H9 (cell line): ENCODE measurements around the gene ZNF683. TPM values are rescaled to one million over a fixed set of nuclear protein-coding genes. Genes with fewer than 3 reads are reported as not detected.

Experiments
- DNase-seq: peaks from one replicate; pipeline ENCODE4 v3.0.0-alpha.2; 2017
- H2AFZ ChIP-seq: one replicate; pipeline ENCODE4 v1.6.1; 2013; ENCODE audit warnings: mild to moderate bottlenecking, low read length, control low read depth, moderate library complexity
- H2AK5ac ChIP-seq: 2 replicates; pipeline ENCODE4 v1.6.1; 2013; ENCODE audit warnings: low read length, control low read depth, mixed read lengths; ENCODE audit not compliant: insufficient read length
- H2BK120ac ChIP-seq: one replicate; pipeline ENCODE4 v1.6.1; 2013; ENCODE audit warnings: low read depth, mild to moderate bottlenecking, low read length, control low read depth, inconsistent platforms; ENCODE audit not compliant: poor library complexity, severe bottlenecking
- H2BK12ac ChIP-seq: 2 replicates; pipeline ENCODE4 v1.6.1; 2013; ENCODE audit warnings: low read length, control low read depth, mixed read lengths, low read depth; ENCODE audit not compliant: insufficient read length
- H2BK15ac ChIP-seq: 2 replicates; pipeline ENCODE4 v1.6.1; 2013; ENCODE audit warnings: low read depth, low read length, control low read depth
- H2BK20ac ChIP-seq: one replicate; pipeline ENCODE4 v1.6.1; 2013; ENCODE audit warnings: low read depth, mild to moderate bottlenecking, low read length, control low read depth, inconsistent platforms; ENCODE audit not compliant: poor library complexity, severe bottlenecking
- H2BK5ac ChIP-seq: 2 replicates; pipeline ENCODE4 v1.6.1; 2013; ENCODE audit warnings: low read length, control low read depth, mixed read lengths; ENCODE audit not compliant: insufficient read length
- H3K14ac ChIP-seq: 2 replicates; pipeline ENCODE4 v1.6.1; 2013; ENCODE audit warnings: low read length, control low read depth; ENCODE audit not compliant: insufficient read depth
- H3K18ac ChIP-seq: 2 replicates; pipeline ENCODE4 v1.6.1; 2013; ENCODE audit warnings: low read depth, mild to moderate bottlenecking, mixed read lengths, low read length, control low read depth; ENCODE audit not compliant: insufficient read length
- H3K23ac ChIP-seq: 2 replicates; pipeline ENCODE4 v1.6.1; 2013; ENCODE audit warnings: low read length, control low read depth, mixed read lengths, low read depth; ENCODE audit not compliant: insufficient read length
- H3K23me2 ChIP-seq: 2 replicates; pipeline ENCODE4 v1.6.1; 2013; ENCODE audit warnings: low read depth, mild to moderate bottlenecking, mixed read lengths, low read length, control low read depth; ENCODE audit not compliant: insufficient read length, poor library complexity, severe bottlenecking
- H3K27ac ChIP-seq: 2 replicates; pipeline ENCODE4 v1.5.1; 2013; ENCODE audit warnings: low read length, control low read depth, mixed read lengths, low read depth; ENCODE audit not compliant: insufficient read length
- H3K27me3 ChIP-seq: 2 replicates; pipeline ENCODE4 v1.6.1; 2013; ENCODE audit warnings: low read length, control low read depth, inconsistent platforms; ENCODE audit not compliant: insufficient read depth
- H3K4ac ChIP-seq: 2 replicates; pipeline ENCODE4 v1.6.1; 2013; ENCODE audit warnings: low read depth, mild to moderate bottlenecking, control low read depth, inconsistent platforms, low read length, moderate library complexity
- H3K4me1 ChIP-seq: 2 replicates; pipeline ENCODE4 v1.6.1; 2013; ENCODE audit warnings: low read length, control low read depth, inconsistent platforms; ENCODE audit not compliant: insufficient read depth
- H3K4me2 ChIP-seq: 2 replicates; pipeline ENCODE4 v1.6.1; 2013; ENCODE audit warnings: low read length, control low read depth, mixed read lengths; ENCODE audit not compliant: insufficient read length, insufficient read depth
- H3K56ac ChIP-seq: 2 replicates; pipeline ENCODE4 v1.6.1; 2013; ENCODE audit warnings: low read depth, mild to moderate bottlenecking, mixed read lengths, low read length, control low read depth; ENCODE audit not compliant: insufficient read length
- H3K79me1 ChIP-seq: 2 replicates; pipeline ENCODE4 v1.6.1; 2013; ENCODE audit warnings: low read depth, mild to moderate bottlenecking, moderate library complexity, low read length, control low read depth, inconsistent platforms; ENCODE audit not compliant: insufficient read depth, poor library complexity, severe bottlenecking
- H3K79me2 ChIP-seq: 2 replicates; pipeline ENCODE4 v1.6.1; 2013; ENCODE audit warnings: low read length, control low read depth, inconsistent platforms; ENCODE audit not compliant: insufficient read depth
- H3K9ac ChIP-seq: 2 replicates; pipeline ENCODE4 v1.6.1; 2013; ENCODE audit warnings: low read length, control low read depth, mixed read lengths; ENCODE audit not compliant: insufficient read length; ENCODE audit errors: extremely low read depth
- H3K9me3 ChIP-seq: one replicate; pipeline ENCODE4 v1.6.1; 2013; ENCODE audit warnings: low read depth, low read length, inconsistent platforms; ENCODE audit not compliant: control insufficient read depth
- H3T11ph ChIP-seq: one replicate; pipeline ENCODE4 v1.6.1; 2013; ENCODE audit warnings: mild to moderate bottlenecking, low read length, control low read depth, inconsistent platforms
- H4K20me1 ChIP-seq: one replicate; pipeline ENCODE4 v1.6.1; 2013; ENCODE audit not compliant: control insufficient read depth, insufficient read length, insufficient read depth
- H4K5ac ChIP-seq: 2 replicates; pipeline ENCODE4 v1.6.1; 2013; ENCODE audit warnings: low read depth, mild to moderate bottlenecking, mixed read lengths, low read length, control low read depth; ENCODE audit not compliant: insufficient read length
- H4K8ac ChIP-seq: replicated peaks from 2 replicates; pipeline ENCODE4 v1.6.1; 2013; ENCODE audit warnings: low read length, control low read depth, mixed read lengths, low read depth; ENCODE audit not compliant: insufficient read length
- H4K91ac ChIP-seq: 2 replicates; pipeline ENCODE4 v1.6.1; 2013; ENCODE audit warnings: low read depth, mild to moderate bottlenecking, moderate library complexity, mixed read lengths, low read length, control low read depth; ENCODE audit not compliant: insufficient read length
- H3K27ac Mint-ChIP-seq, 3 experiments: 2 replicates in 2 of 3; 3 replicates in 1 of 3; pipeline ENCODE4 v1.8.0; 2020 to 2021; ENCODE audit warnings: mixed read lengths in 3 of 3, mild to moderate bottlenecking in 1 of 3, moderate library complexity in 1 of 3
- H3K27me3 Mint-ChIP-seq: 2 replicates; pipeline ENCODE4 v1.8.0; 2021; ENCODE audit warnings: low read depth, mild to moderate bottlenecking, moderate library complexity, mixed read lengths
- H3K36me3 Mint-ChIP-seq, 3 experiments: 2 replicates in 2 of 3; 3 replicates in 1 of 3; pipeline ENCODE4 v1.8.0; 2020 to 2021; ENCODE audit warnings: low read depth in 3 of 3, mixed read lengths in 3 of 3; ENCODE audit not compliant: insufficient read depth in 1 of 3
- H3K4me1 Mint-ChIP-seq, 2 experiments: 2 replicates each; pipeline ENCODE4 v1.8.0; 2020; ENCODE audit warnings: mixed read lengths in 2 of 2
- H3K4me3 Mint-ChIP-seq, 2 experiments: 2 replicates in 1 of 2; 3 replicates in 1 of 2; pipeline ENCODE4 v1.8.0; 2020 to 2021; ENCODE audit warnings: mild to moderate bottlenecking in 2 of 2, mixed read lengths in 2 of 2, moderate library complexity in 1 of 2
- H3K9me3 Mint-ChIP-seq, 2 experiments: 2 replicates in 1 of 2; 3 replicates in 1 of 2; pipeline ENCODE4 v1.8.0; 2020; ENCODE audit warnings: mild to moderate bottlenecking in 2 of 2, mixed read lengths in 2 of 2, moderate library complexity in 1 of 2
- CTCF ChIP-seq: fragments of 200-600 bp; sonication (generic); conservative IDR thresholded peaks from 3 replicates; pipeline ENCODE4 v1.8.0; 2021; ENCODE audit warnings: antibody characterized with exemption, mild to moderate bottlenecking
- WGBS: extraction: QIAGEN DNeasy Blood & Tissue Kit; methylation state at CpG from one replicate; pipeline ENCODE4 v1.1.7; 2013; ENCODE audit warnings: missing lambda C conversion rate, low lambda C conversion rate, mixed read lengths; ENCODE audit not compliant: insufficient read length; ENCODE audit errors: extremely low coverage; 5-methylcytosine and 5-hydroxymethylcytosine counted together
- total RNA-seq: library from RNA; stranded (reverse); gene quantifications from 2 replicates; pipeline ENCODE4 v1.2.1, GENCODE V29; 2021

The ZNF683 gene
- total RNA-seq, 1 experiment from 2014 or later: not detected

DNA sequence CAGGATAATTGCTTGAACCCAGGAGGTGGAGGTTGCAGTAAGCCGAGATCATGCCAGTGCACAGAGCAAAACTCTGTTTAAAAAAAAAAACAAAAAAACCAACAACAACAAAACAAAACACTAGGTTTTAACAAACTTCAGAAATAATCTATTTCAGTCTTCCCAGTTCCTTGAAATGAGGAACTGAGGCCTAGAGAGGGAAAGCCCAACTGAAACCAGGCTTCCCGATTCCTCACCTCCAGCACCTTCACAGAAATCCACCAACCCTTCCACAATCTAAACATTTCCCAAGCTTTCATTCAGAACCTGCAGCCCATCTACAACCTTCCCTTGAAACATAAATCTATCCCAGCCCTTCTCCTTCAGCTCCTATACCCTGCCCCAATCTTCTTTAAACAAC, 55.4 kb downstream of the ZNF683 start:
- Histone ChIP-seq H4K20me1 (no peaks in the 10 kb centered on the region), H3K23ac (no peak overlapping the region), H4K5ac (no peak overlapping the region), H3K23me2 (no peaks in the 10 kb centered on the region), H2BK120ac (no peak overlapping the region), H3K4me2 (no peak overlapping the region), H2BK12ac (no peak overlapping the region), H2BK5ac (no peak overlapping the region), H3K27me3 (no peaks in the 10 kb centered on the region), H2BK15ac (no peak overlapping the region), H3K9me3 (no peaks in the 10 kb centered on the region), H3K4me1 (no peaks in the 10 kb centered on the region), H4K8ac (no peak overlapping the region), H3K9ac (no peak overlapping the region), H3K14ac (no peak overlapping the region), H3T11ph (no peak overlapping the region), H3K4ac (no peak overlapping the region), H3K79me1 (no peaks in the 10 kb centered on the region), H3K79me2 (no peaks in the 10 kb centered on the region), H3K18ac (no peak overlapping the region), H2BK20ac (no peak overlapping the region), H2AK5ac (no peak overlapping the region), H3K27ac (no peak overlapping the region), H4K91ac (no peak overlapping the region), H3K56ac (no peak overlapping the region), H2AFZ (no peak overlapping the region)
- TF ChIP-seq CTCF: no peak
- Mint-ChIP-seq H3K27ac (peak overlapping the region; percentile 0 to 78 (median 68); a peak in 4 of 7 replicates), H3K9me3 (no peaks in the 10 kb centered on the region), H3K27me3 (peaks cover 1% of the 10 kb centered on the region; the same call in 1 of the 2 replicates), H3K4me1 (peaks cover 34 to 50% of the 10 kb centered on the region in 2 experiments), H3K4me3 (peak overlapping the region in 1 of 2 experiments; percentile 11; a peak in 1 of 5 replicates), H3K36me3 (peaks cover 3 to 11% (median 3%) of the 10 kb centered on the region in 3 experiments; a peak in 6 of 7 replicates)
- WGBS: no CpG with 5 or more reads among the region's 2 CpGs
- no peak for DNase-seq
